Measurements from ENCODE around the gene NCKAP1. TPM values are rescaled to one million over a fixed set of nuclear protein-coding genes. Genes with fewer than 3 reads are reported as not detected.

Gene NCKAP1
- total and polyA plus RNA-seq, 4 donors = 16.1 to 64.2 (median 24.4) TPM

DNA sequence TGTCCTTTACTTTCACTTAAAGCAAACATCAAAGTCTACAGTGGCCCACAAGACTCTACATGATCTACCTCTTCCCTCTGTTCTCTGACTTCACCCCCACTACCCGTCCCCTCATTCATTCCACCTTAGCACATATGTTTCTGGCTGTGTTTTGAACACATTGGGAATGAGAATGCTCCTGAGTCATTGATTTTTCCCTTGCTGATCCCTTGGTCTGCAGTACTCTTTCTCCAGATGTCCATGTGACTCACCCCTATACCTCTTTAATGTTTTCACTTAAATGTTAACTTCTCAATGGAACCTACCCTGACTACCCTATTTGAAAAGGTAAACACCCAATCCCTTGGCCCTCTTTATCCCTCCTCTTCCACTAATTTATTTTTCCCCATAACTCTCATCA lies 141.1 kb downstream of the NCKAP1 start:
- no peak for DNase-seq (ENCODE audit: low spot score)
- Histone ChIP-seq H3K9ac (ENCODE audit: low read depth in 1 of 2, low read length in 2 of 2) (no peak overlapping the region), H3K27me3 (ENCODE audit: control insufficient read depth in 4 of 4, insufficient read depth in 4 of 4, low read length in 3 of 4) (no peaks in the 10 kb centered on the region), H3K36me3 (ENCODE audit: control insufficient read depth in 4 of 4, insufficient read depth in 3 of 4, low read depth in 1 of 4, low read length in 3 of 4) (no peaks in the 10 kb centered on the region), H3K4me1 (ENCODE audit: control insufficient read depth in 4 of 4, insufficient read depth in 4 of 4, low read length in 3 of 4) (no peaks in the 10 kb centered on the region), H3K4me3 (ENCODE audit: low read depth in 1 of 3, low read length in 3 of 3) (no peak overlapping the region), H3K27ac (ENCODE audit: low read depth in 1 of 2, low read length in 2 of 2) (no peak overlapping the region), H3K9me3 (ENCODE audit: control insufficient read depth in 4 of 4, low read length in 3 of 4) (peaks cover 0 to 7% (median under 1%) of the 10 kb centered on the region in 4 donors)
- TF ChIP-seq RXRA (IDR thresholded peaks at IDR 0.05) (no peak), SP1 (IDR thresholded peaks at IDR 0.05) (no peak), JUND (IDR thresholded peaks at IDR 0.05) (no peak), TAF1 (conservative IDR thresholded peaks at IDR 0.05) (no peak), EGR1 (IDR thresholded peaks at IDR 0.05; ENCODE audit: low read depth in 2 of 2) (no peak), ATF3 (IDR thresholded peaks at IDR 0.05) (no peak), HNF4G (IDR thresholded peaks at IDR 0.05) (no peak)
- TF ChIP-seq, protein P1, sequence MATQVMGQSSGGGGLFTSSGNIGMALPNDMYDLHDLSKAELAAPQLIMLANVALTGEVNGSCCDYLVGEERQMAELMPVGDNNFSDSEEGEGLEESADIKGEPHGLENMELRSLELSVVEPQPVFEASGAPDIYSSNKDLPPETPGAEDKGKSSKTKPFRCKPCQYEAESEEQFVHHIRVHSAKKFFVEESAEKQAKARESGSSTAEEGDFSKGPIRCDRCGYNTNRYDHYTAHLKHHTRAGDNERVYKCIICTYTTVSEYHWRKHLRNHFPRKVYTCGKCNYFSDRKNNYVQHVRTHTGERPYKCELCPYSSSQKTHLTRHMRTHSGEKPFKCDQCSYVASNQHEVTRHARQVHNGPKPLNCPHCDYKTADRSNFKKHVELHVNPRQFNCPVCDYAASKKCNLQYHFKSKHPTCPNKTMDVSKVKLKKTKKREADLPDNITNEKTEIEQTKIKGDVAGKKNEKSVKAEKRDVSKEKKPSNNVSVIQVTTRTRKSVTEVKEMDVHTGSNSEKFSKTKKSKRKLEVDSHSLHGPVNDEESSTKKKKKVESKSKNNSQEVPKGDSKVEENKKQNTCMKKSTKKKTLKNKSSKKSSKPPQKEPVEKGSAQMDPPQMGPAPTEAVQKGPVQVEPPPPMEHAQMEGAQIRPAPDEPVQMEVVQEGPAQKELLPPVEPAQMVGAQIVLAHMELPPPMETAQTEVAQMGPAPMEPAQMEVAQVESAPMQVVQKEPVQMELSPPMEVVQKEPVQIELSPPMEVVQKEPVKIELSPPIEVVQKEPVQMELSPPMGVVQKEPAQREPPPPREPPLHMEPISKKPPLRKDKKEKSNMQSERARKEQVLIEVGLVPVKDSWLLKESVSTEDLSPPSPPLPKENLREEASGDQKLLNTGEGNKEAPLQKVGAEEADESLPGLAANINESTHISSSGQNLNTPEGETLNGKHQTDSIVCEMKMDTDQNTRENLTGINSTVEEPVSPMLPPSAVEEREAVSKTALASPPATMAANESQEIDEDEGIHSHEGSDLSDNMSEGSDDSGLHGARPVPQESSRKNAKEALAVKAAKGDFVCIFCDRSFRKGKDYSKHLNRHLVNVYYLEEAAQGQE (IDR thresholded peaks at IDR 0.05) = no peak
- TF ChIP-seq, protein P2, sequence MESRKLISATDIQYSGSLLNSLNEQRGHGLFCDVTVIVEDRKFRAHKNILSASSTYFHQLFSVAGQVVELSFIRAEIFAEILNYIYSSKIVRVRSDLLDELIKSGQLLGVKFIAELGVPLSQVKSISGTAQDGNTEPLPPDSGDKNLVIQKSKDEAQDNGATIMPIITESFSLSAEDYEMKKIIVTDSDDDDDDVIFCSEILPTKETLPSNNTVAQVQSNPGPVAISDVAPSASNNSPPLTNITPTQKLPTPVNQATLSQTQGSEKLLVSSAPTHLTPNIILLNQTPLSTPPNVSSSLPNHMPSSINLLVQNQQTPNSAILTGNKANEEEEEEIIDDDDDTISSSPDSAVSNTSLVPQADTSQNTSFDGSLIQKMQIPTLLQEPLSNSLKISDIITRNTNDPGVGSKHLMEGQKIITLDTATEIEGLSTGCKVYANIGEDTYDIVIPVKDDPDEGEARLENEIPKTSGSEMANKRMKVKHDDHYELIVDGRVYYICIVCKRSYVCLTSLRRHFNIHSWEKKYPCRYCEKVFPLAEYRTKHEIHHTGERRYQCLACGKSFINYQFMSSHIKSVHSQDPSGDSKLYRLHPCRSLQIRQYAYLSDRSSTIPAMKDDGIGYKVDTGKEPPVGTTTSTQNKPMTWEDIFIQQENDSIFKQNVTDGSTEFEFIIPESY (IDR thresholded peaks at IDR 0.05) = no peak
- WGBS = 89% methylated on average over 1 of the region's 1 CpG

GRCh38 chr2:182895798-182896197 lies 142.5 kb downstream of the NCKAP1 start:
- H3K36me3 ChIP-seq (ENCODE audit: control insufficient read depth in 4 of 4, insufficient read depth in 3 of 4, low read depth in 1 of 4, low read length in 3 of 4) = no peaks in the 10 kb centered on the region
- H3K27me3 ChIP-seq (ENCODE audit: control insufficient read depth in 4 of 4, insufficient read depth in 4 of 4, low read length in 3 of 4) = no peaks in the 10 kb centered on the region
- no peak for DNase-seq (ENCODE audit: low spot score)
- no peak overlapping the region for H3K27ac ChIP-seq (ENCODE audit: low read depth in 1 of 2, low read length in 2 of 2)
- 83% methylated on average over 6 of the region's 6 CpGs for WGBS
- no peak overlapping the region for H3K9ac ChIP-seq (ENCODE audit: low read depth in 1 of 2, low read length in 2 of 2)
- H3K4me3 ChIP-seq (ENCODE audit: low read depth in 1 of 3, low read length in 3 of 3) = no peak overlapping the region
- H3K4me1 ChIP-seq (ENCODE audit: control insufficient read depth in 4 of 4, insufficient read depth in 4 of 4, low read length in 3 of 4) = peaks cover 0 to 9% (median 2%) of the 10 kb centered on the region in 4 donors
- no peak for TF ChIP-seq JUND (IDR thresholded peaks at IDR 0.05)
- TF ChIP-seq NR2F2 (IDR thresholded peaks at IDR 0.05) = no peak
- TF ChIP-seq, protein P3, sequence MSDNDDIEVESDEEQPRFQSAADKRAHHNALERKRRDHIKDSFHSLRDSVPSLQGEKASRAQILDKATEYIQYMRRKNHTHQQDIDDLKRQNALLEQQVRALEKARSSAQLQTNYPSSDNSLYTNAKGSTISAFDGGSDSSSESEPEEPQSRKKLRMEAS (IDR thresholded peaks at IDR 0.05) = no peak
- no peak for TF ChIP-seq YY1 (IDR thresholded peaks at IDR 0.05)
- TF ChIP-seq GABPA (IDR thresholded peaks at IDR 0.05 in 1 of 2, conservative IDR thresholded peaks at IDR 0.05 in 1 of 2) = no peak
- TF ChIP-seq TAF1 (conservative IDR thresholded peaks at IDR 0.05) = no peak
- TF ChIP-seq, protein P2 (IDR thresholded peaks at IDR 0.05) = no peak
- TF ChIP-seq SP1 (IDR thresholded peaks at IDR 0.05) = no peak
- TF ChIP-seq RAD21 (IDR thresholded peaks at IDR 0.05) = no peak
- no peak for TF ChIP-seq RXRA (IDR thresholded peaks at IDR 0.05)
- TF ChIP-seq CTCF (IDR thresholded peaks at IDR 0.05; ENCODE audit: low read depth, low read length, missing input control) = no peak
- no peak for TF ChIP-seq FOXA2 (IDR thresholded peaks at IDR 0.05)
- TF ChIP-seq, protein P1 (IDR thresholded peaks at IDR 0.05) = no peak
- no peak for TF ChIP-seq HNF4G (IDR thresholded peaks at IDR 0.05)
- no peak for TF ChIP-seq FOXA1 (IDR thresholded peaks at IDR 0.05)
- no peak for TF ChIP-seq ATF3 (IDR thresholded peaks at IDR 0.05)
- no peak for TF ChIP-seq EGR1 (IDR thresholded peaks at IDR 0.05; ENCODE audit: low read depth in 2 of 2)
- no peak for TF ChIP-seq HNF4A (conservative IDR thresholded peaks at IDR 0.05)
- H3K9me3 ChIP-seq (ENCODE audit: control insufficient read depth in 4 of 4, low read length in 3 of 4) = peaks cover 0 to 7% (median under 1%) of the 10 kb centered on the region in 4 donors

Measured in liver (tissue), 9 donors.